ENCODE measurements around the gene CNGA3.
A peak's percentile ranks its signal among the peaks of the same experiment; 100 is the strongest.

Gene CNGA3

DNA sequence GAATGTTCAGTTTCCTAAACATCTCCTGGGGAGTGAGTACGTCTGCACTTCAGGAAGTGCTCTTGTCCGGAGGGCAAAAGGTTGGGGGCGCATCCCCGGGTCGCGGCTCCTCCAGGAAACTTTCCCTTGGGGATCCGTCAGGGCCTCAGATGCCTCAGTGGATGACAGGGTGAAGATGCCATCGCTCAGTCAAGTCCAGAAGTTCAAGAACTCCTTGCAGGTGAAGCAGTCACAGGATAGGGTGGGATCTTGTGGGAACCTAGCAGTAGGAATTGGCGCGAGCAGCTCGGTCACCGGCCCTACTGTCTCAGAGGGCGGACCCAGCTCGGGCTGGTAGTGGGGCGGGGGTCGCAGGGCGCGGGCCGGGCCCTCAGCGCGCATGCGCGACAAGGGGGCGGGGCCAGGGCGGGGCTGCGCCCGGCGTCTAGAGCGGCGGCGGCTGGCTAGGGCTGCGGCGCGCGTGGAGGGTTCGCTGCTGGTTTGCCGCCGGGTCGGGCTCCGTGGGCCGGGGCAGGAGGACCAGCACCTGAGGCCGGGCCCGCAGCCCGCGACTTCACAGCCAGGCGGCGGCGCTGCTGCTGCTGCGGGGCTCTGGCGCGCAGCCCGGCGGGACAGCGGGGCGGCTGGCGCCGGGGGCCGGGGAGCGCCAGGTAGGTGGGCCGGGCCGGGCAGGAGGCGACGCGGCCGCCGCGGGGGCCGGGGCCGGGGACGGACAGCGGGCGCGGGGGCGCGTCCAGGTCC is 98.3 kb downstream of the CNGA3 start, which contains the start of gene INPP4A:
Gene INPP4A, plus strand, starts transcription at position 423 of the 741 bp plus-strand sequence. CDS start 75,191 bp downstream, outside the sequence.
- DNase-seq (ENCODE audit: low read depth): peak; percentile 65

DNA sequence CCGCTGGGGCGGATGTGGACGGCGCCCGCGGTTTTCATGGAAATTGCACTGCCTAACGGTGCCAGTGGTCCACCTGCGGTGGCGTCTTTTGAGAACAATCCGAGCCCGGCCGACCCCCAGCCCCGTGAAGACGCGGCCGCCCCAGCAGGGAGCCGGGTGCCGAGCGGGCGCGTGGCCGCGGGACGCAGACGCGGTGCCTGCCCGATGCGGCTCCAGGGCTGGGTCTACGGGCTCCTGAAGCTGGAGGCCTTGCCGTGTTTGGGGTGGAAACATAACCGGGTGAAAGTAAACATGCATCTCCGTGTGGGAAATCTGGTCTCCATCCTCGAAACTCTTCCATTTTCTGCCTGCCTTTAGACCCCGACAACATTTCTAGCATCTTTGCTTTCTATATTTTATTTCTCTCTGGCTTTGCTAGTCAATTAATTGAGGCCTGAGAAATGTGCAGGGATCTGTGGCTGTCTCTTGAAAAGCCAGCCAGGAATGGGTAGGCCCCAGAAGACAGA is 99.0 kb downstream of the CNGA3 start:
- no peak for DNase-seq (ENCODE audit: low read depth)

DNA sequence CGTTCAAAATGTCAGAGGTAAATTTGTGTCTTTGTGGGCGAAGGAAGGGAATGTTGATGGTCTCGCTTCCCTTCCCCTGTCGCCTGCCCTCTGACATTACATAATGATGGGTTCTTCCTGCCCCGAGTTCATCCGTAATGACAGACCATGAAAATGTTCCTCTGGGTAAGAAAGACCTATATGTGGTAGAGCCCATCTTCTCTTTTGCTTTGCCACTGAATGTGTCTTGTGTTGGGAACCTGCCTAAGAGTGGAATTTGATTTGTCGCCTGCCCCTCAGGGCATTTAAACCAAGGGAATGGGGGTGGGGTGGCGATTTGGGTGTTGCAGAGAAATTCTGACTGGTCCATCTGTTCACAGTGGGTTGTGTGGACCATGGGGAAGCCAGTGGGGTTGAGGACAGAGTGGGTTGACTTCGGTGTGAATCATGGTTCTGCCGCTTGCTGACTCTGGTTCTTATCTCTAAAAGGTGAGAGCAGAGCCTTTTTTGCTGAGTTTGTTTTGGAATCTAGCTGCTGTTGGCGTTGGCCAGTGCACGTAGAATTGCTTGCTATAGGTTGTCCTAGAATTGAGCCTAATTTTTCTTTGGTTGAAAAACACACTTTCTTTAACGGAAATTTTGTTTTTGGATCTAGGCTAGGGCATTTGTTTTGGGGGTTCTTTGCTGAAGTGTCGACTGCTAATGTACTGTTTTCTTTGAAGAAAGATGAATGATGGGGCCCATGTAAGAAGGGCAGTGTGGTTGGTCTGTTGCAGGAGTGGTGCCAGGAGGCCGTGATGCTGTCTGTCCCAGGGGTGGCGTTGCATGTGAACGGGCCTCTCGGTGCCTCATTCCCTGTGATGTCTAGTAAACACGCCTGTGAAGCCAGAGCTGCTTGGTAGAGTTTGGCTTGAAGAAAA is 99.7 kb downstream of the CNGA3 start:
- no peak for DNase-seq (ENCODE audit: low read depth)

DNA sequence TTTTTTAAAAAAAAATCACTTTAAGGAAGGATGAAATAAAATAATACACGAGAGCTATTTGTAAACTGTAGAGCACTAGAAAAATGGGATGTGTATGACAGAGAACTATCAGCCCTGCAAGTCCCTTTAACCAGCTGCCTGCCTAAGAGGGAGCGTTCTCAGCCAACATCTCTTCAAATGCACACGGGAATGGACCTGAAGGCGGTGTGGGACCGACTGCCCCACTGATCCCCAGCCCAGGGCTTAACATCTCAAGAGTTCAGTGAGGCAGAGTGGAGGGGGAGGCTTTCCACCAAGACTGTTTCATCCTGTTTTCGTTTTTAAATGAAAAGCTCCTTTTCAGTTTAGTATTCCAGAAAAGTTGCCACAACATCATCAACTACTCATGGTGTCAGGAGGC is 100.6 kb downstream of the CNGA3 start:
- DNase-seq (ENCODE audit: low read depth): no peak
